GM18867 (cell line): ENCODE data around the gene KIF16B.

Source experiments
- ATAC-seq: cut with Tn5 transposase; IDR thresholded peaks from one replicate; pipeline ENCODE4 v1.9.1; 2021; ENCODE audit warnings: mild to moderate bottlenecking, moderate library complexity; ENCODE audit not compliant: unreplicated experiment

Gene KIF16B

GRCh38 chr20:16407251-16408067, 165.8 kb downstream of the KIF16B start:
- ATAC-seq: no peak

- ATAC-seq: no peak
Measured at GRCh38 chr20:16405254-16405653, 168.0 kb downstream of the KIF16B start.

- no peak for ATAC-seq
Measured at GRCh38 chr20:16404640-16405039, 168.6 kb downstream of the KIF16B start.

GRCh38 chr20:16404171-16404570, 169.1 kb downstream of the KIF16B start:
- no peak for ATAC-seq

- ATAC-seq: no peak
Measured at GRCh38 chr20:16400234-16400633, 173.0 kb downstream of the KIF16B start.

GRCh38 chr20:16399801-16400200, 173.4 kb downstream of the KIF16B start:
- no peak for ATAC-seq

- ATAC-seq: no peak
Measured at GRCh38 chr20:16397086-16397485, 176.2 kb downstream of the KIF16B start.

GRCh38 chr20:16395366-16395765, 177.9 kb downstream of the KIF16B start:
- no peak for ATAC-seq

GRCh38 chr20:16394784-16395183, 178.5 kb downstream of the KIF16B start:
- no peak for ATAC-seq

GRCh38 chr20:16393836-16394235, 179.4 kb downstream of the KIF16B start:
- no peak for ATAC-seq

GRCh38 chr20:16393297-16393696, 180.0 kb downstream of the KIF16B start:
- no peak for ATAC-seq

- peak; percentile 99 for ATAC-seq
Measured at GRCh38 chr20:16392346-16392745, 180.9 kb downstream of the KIF16B start.

- no peak for ATAC-seq
Measured at GRCh38 chr20:16390991-16391390, 182.3 kb downstream of the KIF16B start.

GRCh38 chr20:16388731-16389130, 184.5 kb downstream of the KIF16B start:
- ATAC-seq: no peak

- ATAC-seq: no peak
Measured at GRCh38 chr20:16387666-16388065, 185.6 kb downstream of the KIF16B start.

- ATAC-seq: no peak
Measured at GRCh38 chr20:16385891-16386290, 187.4 kb downstream of the KIF16B start.

- ATAC-seq: no peak
Measured at GRCh38 chr20:16385462-16385861, 187.8 kb downstream of the KIF16B start.

- ATAC-seq: no peak
Measured at GRCh38 chr20:16381444-16381843, 191.8 kb downstream of the KIF16B start.

GRCh38 chr20:16378712-16379370, 194.4 kb downstream of the KIF16B start:
- ATAC-seq: no peak

- ATAC-seq: no peak
Measured at GRCh38 chr20:16378122-16378521, 195.1 kb downstream of the KIF16B start.

- no peak for ATAC-seq
Measured at GRCh38 chr20:16369441-16369840, 203.8 kb downstream of the KIF16B start.

GRCh38 chr20:16368645-16369292, 204.5 kb downstream of the KIF16B start:
- ATAC-seq: no peak
